IgD-negative memory B cell (primary cell): Measurements from ENCODE around the gene FOXO3. TPM values are rescaled to one million over a fixed set of nuclear protein-coding genes. Genes with fewer than 3 reads are reported as not detected.
A peak's percentile ranks its signal among the peaks of the same experiment; 100 is the strongest.
"Not testable (repeated sequence)": the region's sequence is repeated elsewhere in the genome, so short reads cannot be mapped to it uniquely, and the experiment has no call there.

Experiments used
- H3K27ac Mint-ChIP-seq, 3 donors: one replicate each; pipeline ENCODE4 v1.8.0; 2020 to 2022; ENCODE audit warnings: mild to moderate bottlenecking in 3 of 3, mixed read lengths in 3 of 3, moderate library complexity in 1 of 3
- H3K27me3 Mint-ChIP-seq: one replicate; pipeline ENCODE4 v1.8.0; 2021; ENCODE audit warnings: mixed read lengths
- H3K36me3 Mint-ChIP-seq: one replicate; pipeline ENCODE4 v1.8.0; 2020; ENCODE audit warnings: mild to moderate bottlenecking, mixed read lengths
- H3K4me1 Mint-ChIP-seq, 3 donors: one replicate each; pipeline ENCODE4 v1.8.0; 2020 to 2022; ENCODE audit warnings: mixed read lengths in 3 of 3, mild to moderate bottlenecking in 1 of 3
- H3K4me3 Mint-ChIP-seq, 4 donors: one replicate each; pipeline ENCODE4 v1.8.0; 2020 to 2022; ENCODE audit warnings: mild to moderate bottlenecking in 4 of 4, mixed read lengths in 4 of 4, moderate library complexity in 3 of 4
- H3K9me3 Mint-ChIP-seq, 3 donors: one replicate each; pipeline ENCODE4 v1.8.0; 2020 to 2021; ENCODE audit warnings: mixed read lengths in 3 of 3, mild to moderate bottlenecking in 1 of 3
- polyA plus RNA-seq: library from polyadenylated mRNA; unstranded; fragments of 300-500 nt; fragmentation: Illumina TruSeq; gene quantifications from one replicate; pipeline ENCODE4 v1.2.3, GENCODE V29; 2021

Gene FOXO3
- polyA plus RNA-seq, 1 donor from 2014 or later: 15.5 TPM

GRCh38 chr6:108672641-108673040 is 111.9 kb downstream of the FOXO3 start:
- Mint-ChIP-seq H3K4me1 (peaks cover 11 to 48% (median 33%) of the 10 kb centered on the region in 3 donors), H3K36me3 (peaks cover 2% of the 10 kb centered on the region), H3K27me3 (no peaks in the 10 kb centered on the region), H3K27ac (peak overlapping the region in 1 of 3 donors; percentile 13), H3K4me3 (no peak overlapping the region), H3K9me3 (no peaks in the 10 kb centered on the region)

GRCh38 chr6:108673153-108673552 is 112.4 kb downstream of the FOXO3 start:
- H3K9me3 Mint-ChIP-seq: no peaks in the 10 kb centered on the region
- H3K4me1 Mint-ChIP-seq: peaks cover 11 to 48% (median 33%) of the 10 kb centered on the region in 3 donors
- H3K4me3 Mint-ChIP-seq: no peak overlapping the region
- H3K36me3 Mint-ChIP-seq: peaks cover 2% of the 10 kb centered on the region
- H3K27me3 Mint-ChIP-seq: no peaks in the 10 kb centered on the region
- peak overlapping the region in 1 of 3 donors; percentile 13 for H3K27ac Mint-ChIP-seq

GRCh38 chr6:108673602-108674001 is 112.9 kb downstream of the FOXO3 start:
- peaks cover 11 to 48% (median 33%) of the 10 kb centered on the region in 3 donors for H3K4me1 Mint-ChIP-seq

GRCh38 chr6:108675226-108676200 is 114.8 kb downstream of the FOXO3 start:
- Mint-ChIP-seq H3K27me3 (no peaks in the 10 kb centered on the region), H3K4me3 (no peak overlapping the region), H3K36me3 (peaks cover 5% of the 10 kb centered on the region), H3K27ac (peak overlapping the region in 1 of 3 donors; percentile 88), H3K9me3 (no peaks in the 10 kb centered on the region), H3K4me1 (peaks cover 11 to 34% (median 18%) of the 10 kb centered on the region in 3 donors)

More at GRCh38 chr6:108673602-108674001, 112.9 kb downstream of the FOXO3 start:
- Mint-ChIP-seq H3K4me3 (no peak overlapping the region), H3K36me3 (peaks cover 2% of the 10 kb centered on the region), H3K9me3 (no peaks in the 10 kb centered on the region), H3K27ac (peak overlapping the region in 1 of 3 donors; percentile 13), H3K27me3 (no peaks in the 10 kb centered on the region)

- Mint-ChIP-seq H3K4me3 (no peak overlapping the region), H3K4me1 (peaks cover 6 to 29% (median 13%) of the 10 kb centered on the region in 3 donors), H3K9me3 (no peaks in the 10 kb centered on the region), H3K36me3 (peaks cover 5% of the 10 kb centered on the region), H3K27ac (no peak overlapping the region), H3K27me3 (no peaks in the 10 kb centered on the region)
Observed at GRCh38 chr6:108676555-108676954, 115.8 kb downstream of the FOXO3 start.

- no peak overlapping the region for H3K27ac Mint-ChIP-seq
- no peaks in the 10 kb centered on the region for H3K27me3 Mint-ChIP-seq
- peaks cover 6 to 28% (median 13%) of the 10 kb centered on the region in 3 donors for H3K4me1 Mint-ChIP-seq
- no peak overlapping the region for H3K4me3 Mint-ChIP-seq
- no peaks in the 10 kb centered on the region for H3K9me3 Mint-ChIP-seq
- peaks cover 5% of the 10 kb centered on the region for H3K36me3 Mint-ChIP-seq
Observed at GRCh38 chr6:108677357-108677756, 116.6 kb downstream of the FOXO3 start.

- Mint-ChIP-seq H3K36me3 (peaks cover 5% of the 10 kb centered on the region), H3K4me1 (peaks cover 2 to 24% (median 13%) of the 10 kb centered on the region in 3 donors), H3K4me3 (no peak overlapping the region), H3K27me3 (no peaks in the 10 kb centered on the region), H3K27ac (no peak overlapping the region), H3K9me3 (no peaks in the 10 kb centered on the region)
Observed at GRCh38 chr6:108677894-108678293, 117.2 kb downstream of the FOXO3 start.

- H3K9me3 Mint-ChIP-seq, H3K4me3 Mint-ChIP-seq, H3K27me3 Mint-ChIP-seq, H3K4me1 Mint-ChIP-seq, H3K36me3 Mint-ChIP-seq, H3K27ac Mint-ChIP-seq: not testable (repeated sequence)
Observed at GRCh38 chr6:108680314-108680713, 119.6 kb downstream of the FOXO3 start.

GRCh38 chr6:108681721-108682120 is 121.0 kb downstream of the FOXO3 start:
- not testable (repeated sequence) for H3K9me3 Mint-ChIP-seq, H3K27ac Mint-ChIP-seq, H3K4me1 Mint-ChIP-seq, H3K27me3 Mint-ChIP-seq, H3K4me3 Mint-ChIP-seq, H3K36me3 Mint-ChIP-seq

GRCh38 chr6:108682383-108683119 is 121.8 kb downstream of the FOXO3 start:
- not testable (repeated sequence) for H3K4me3 Mint-ChIP-seq, H3K27ac Mint-ChIP-seq, H3K9me3 Mint-ChIP-seq, H3K36me3 Mint-ChIP-seq, H3K4me1 Mint-ChIP-seq, H3K27me3 Mint-ChIP-seq

GRCh38 chr6:108683976-108684375 is 123.3 kb downstream of the FOXO3 start:
- not testable (repeated sequence) for H3K4me1 Mint-ChIP-seq, H3K27ac Mint-ChIP-seq, H3K9me3 Mint-ChIP-seq, H3K36me3 Mint-ChIP-seq, H3K4me3 Mint-ChIP-seq, H3K27me3 Mint-ChIP-seq

GRCh38 chr6:108684771-108685329 is 124.1 kb downstream of the FOXO3 start:
- Mint-ChIP-seq H3K4me3 (no peak overlapping the region), H3K27me3 (no peaks in the 10 kb centered on the region), H3K9me3 (no peaks in the 10 kb centered on the region), H3K4me1 (peaks cover 0 to 4% (median 0%) of the 10 kb centered on the region in 3 donors), H3K27ac (no peak overlapping the region), H3K36me3 (peaks cover 8% of the 10 kb centered on the region)

- Mint-ChIP-seq H3K4me3 (peak overlapping the region in 1 of 4 donors; percentile 4), H3K9me3 (no peaks in the 10 kb centered on the region), H3K4me1 (peaks cover 0 to 4% (median 0%) of the 10 kb centered on the region in 3 donors), H3K36me3 (peaks cover 3% of the 10 kb centered on the region), H3K27ac (no peak overlapping the region), H3K27me3 (no peaks in the 10 kb centered on the region)
Observed at GRCh38 chr6:108685970-108686369, 125.3 kb downstream of the FOXO3 start.

GRCh38 chr6:108686896-108687295 is 126.2 kb downstream of the FOXO3 start:
- H3K9me3 Mint-ChIP-seq: no peaks in the 10 kb centered on the region
- H3K36me3 Mint-ChIP-seq: peaks cover 3% of the 10 kb centered on the region
- H3K27ac Mint-ChIP-seq: no peak overlapping the region
- H3K4me3 Mint-ChIP-seq: no peak overlapping the region
- H3K27me3 Mint-ChIP-seq: no peaks in the 10 kb centered on the region
- H3K4me1 Mint-ChIP-seq: peaks cover 0 to 4% (median 0%) of the 10 kb centered on the region in 3 donors

- Mint-ChIP-seq H3K27ac (no peak overlapping the region), H3K4me1 (peaks cover 0 to 4% (median 0%) of the 10 kb centered on the region in 3 donors), H3K27me3 (no peaks in the 10 kb centered on the region), H3K4me3 (no peak overlapping the region), H3K36me3 (peaks cover 3% of the 10 kb centered on the region), H3K9me3 (no peaks in the 10 kb centered on the region)
Observed at GRCh38 chr6:108687921-108688320, 127.2 kb downstream of the FOXO3 start.
